HG03558 (cell line): ENCODE results near the gene EBF4.

Experiments
- ATAC-seq: cut with Tn5 transposase; IDR thresholded peaks from one replicate; pipeline ENCODE4 v1.9.1; 2021; ENCODE audit warnings: moderate number of reproducible peaks; ENCODE audit not compliant: unreplicated experiment; ENCODE audit errors: extremely low read depth

EBF4 gene

DNA sequence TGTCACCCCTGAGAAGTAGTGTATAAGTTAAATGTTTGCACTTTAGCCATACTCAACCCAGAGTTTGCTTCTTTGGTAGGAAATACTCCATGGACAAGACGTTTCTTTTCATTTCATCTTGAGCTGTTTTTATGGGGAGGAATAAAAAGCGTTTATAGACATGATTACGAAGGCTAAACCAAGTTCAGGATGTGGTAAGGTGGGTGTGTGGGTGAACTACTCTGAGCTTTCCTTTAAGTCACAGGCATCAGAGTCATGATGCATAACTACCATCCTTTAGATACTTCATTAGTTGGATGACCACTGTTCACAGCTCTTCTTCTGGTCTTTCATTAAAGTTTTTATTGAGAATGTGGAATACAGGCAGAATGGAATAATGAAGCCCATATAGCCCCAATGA is 48.9 kb downstream of the EBF4 start:
- no peak for ATAC-seq

DNA sequence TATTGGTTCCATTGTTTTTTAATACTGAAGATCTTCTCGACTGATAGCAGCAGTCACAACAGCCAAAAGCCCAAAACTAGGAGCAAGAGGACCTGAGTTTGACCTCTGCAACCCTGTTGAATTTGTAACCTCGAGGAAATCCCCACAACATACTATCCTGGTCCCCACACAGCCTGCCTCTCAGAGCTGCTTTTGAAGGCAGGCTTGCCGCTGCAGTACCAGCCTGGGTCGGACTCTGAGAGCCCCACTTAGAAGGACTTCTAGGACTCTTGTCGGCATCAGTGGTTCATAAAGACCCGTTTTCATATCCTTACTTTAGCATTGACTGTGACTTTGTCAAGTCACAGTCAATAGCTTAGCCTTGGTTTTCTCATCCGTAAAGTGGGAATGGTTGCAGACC is 49.3 kb downstream of the EBF4 start:
- no peak for ATAC-seq

DNA sequence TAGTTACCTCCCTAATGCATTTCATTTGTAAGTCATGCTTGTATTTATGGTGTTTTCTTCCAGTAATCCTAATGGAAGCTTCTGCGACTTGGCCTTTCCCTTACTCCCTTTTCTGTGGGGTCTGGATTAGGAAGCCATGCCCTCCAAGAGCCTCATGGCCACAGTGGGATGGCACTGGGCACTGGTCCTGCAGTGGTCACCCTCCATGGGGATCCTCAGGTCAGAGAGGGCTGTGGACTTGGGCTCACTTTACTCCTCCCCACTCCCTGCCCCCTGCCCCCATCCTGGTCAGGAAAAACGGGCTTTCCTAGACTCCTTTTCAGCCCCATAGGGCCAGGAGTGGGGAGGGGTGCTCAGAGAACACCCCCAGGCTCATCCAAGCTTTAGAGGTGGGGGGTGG is 49.9 kb downstream of the EBF4 start:
- ATAC-seq, result no peak

- ATAC-seq, result no peak
Observed at GRCh38 chr20:2742934-2743559, 50.5 kb downstream of the EBF4 start.

DNA sequence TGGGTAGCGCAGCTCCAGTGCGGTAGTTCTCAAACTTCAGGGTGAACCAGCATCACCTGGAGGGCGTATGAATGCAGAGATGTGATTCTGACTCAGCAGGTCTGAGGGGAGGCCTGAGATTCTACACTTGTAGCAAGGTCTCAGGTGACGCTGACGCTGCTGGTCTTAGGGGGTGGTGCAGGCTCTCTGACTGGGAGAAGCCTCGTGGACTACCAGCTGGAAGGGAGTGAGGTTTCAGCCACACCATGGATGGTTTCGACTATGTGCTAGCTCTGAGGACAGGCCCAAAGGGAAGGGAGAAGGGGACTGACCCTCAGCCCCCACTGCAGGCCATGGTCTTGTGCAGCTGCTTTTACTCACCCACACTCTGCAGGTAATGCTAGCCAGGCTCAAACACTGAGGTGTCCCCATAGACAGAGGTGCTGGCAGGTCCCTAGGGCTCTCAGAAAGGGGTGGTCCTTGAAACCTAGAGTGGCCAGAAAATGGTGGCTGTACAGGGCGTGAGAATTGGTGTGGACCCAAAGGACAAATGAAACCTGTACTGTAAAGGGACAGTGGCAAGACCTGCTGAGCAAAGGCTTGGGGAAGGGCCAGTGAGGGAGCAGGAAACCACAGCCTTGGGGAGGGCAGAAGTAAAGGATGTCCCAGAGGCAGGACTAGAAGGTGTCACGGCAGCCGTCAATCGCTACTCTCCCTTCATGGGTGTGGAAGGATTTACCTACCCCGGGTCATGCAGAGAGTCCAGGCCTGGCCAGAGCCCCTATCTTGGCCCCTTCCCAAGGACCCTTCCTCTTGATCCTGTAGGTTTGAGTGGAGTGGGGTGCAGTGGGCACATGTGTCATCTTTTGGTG is 52.7 kb downstream of the EBF4 start:
- ATAC-seq, result no peak

GRCh38 chr20:2745936-2746635 is 53.5 kb downstream of the EBF4 start:
- ATAC-seq, result no peak

GRCh38 chr20:2746636-2747265 is 54.2 kb downstream of the EBF4 start:
- ATAC-seq, result no peak

GRCh38 chr20:2747676-2748235 is 55.2 kb downstream of the EBF4 start:
- ATAC-seq, result no peak

DNA sequence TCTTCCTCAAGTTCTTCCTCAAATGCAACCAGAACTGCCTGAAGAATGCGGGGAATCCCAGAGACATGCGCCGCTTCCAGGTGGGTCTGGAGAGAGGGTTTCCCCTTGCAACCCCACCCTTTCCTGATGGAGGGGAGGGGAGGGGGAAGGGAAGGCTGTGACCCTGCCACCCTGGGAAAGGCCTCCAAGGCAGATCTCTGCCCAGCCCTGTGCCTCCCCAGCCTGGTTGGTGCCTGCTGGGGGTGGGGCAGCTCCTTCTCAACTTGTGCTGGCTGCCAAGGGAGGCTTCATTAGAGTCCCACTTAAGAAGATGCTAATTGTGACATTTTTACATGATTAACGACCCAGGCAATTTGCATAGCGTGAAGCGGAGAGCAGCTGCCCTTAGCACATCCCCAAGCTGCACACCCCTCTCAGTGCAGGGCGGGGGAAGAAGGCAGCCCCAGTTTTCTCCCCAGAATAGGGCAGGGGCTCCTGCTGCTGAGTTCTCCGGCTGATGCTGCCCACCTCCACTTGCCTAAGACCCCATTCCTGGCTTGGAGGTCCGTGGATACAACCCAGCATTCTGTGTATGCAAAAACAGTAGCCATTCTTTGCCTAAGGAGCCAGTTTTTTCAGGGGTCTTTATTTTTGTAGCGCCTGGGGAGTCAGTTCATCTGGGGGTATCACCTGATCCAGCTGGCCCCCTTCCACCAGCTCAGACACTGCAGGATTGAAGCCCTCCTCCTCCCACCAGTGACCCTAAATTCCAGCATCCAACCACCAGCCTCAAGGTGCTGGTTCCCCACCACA is 56.2 kb downstream of the EBF4 start:
- ATAC-seq, result no peak

GRCh38 chr20:2749343-2749950 is 56.9 kb downstream of the EBF4 start:
- ATAC-seq, result no peak

DNA sequence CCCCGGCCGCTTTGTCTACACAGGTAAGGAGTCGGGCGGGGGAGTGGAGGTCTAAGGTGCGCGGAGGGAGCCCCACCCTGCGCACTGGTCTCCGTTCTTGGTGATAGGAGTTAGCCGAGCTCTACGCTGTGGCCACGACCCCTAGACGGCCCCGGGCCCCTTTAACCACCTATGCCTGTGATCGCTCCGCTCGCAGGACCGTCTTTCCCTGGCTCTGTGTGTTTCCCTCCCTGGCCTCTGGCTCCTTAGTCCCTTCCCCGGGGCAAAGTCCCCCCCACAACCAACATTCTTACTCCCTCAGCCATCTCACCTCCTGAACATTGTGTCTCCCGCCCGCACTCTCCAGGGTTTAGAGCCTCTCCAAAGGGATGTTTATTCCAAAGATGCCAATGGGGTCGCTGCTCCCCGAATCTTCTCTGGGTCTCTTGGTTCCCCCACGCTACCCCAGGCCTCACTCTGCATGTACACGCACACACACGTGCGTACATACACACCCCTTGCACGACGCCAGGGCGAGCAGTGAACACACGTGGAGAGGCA is 57.4 kb downstream of the EBF4 start:
- no peak for ATAC-seq

DNA sequence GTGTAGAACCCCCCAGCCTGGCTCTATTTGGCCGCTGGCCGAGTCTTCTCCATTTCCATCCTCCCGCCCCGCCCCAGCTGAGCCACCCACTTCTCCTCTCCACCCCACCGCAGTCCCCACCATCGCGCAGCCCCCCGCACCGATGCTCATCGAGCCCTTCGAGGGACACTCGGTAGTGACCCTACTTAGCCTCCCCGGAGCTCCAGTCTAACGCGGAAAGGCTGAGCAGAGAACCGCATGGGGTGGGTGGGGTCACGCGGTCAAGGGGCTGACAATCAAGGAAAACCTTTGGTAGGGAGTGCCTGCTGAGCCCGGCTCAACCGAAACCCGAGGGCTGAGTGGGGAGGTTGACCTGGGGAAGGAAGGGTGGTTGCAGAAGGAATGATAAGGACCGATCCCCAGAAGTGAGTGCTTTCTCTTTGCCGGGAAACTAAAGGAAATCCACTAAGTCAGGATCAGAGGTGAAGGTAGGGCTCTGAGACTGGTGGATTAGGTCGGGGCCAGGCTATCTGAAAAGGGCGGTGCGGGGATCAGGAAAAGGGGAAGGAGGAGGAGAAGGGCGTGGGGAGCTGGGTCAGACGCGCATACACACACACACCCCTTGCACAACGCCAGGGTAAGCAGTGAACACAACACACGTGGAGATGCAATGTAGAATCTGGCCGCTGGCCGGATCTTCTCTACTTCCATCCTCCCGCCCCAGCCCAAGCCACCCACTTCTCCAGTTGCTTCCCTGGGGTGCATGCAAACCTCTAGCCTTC is 58.1 kb downstream of the EBF4 start:
- ATAC-seq, result no peak

DNA sequence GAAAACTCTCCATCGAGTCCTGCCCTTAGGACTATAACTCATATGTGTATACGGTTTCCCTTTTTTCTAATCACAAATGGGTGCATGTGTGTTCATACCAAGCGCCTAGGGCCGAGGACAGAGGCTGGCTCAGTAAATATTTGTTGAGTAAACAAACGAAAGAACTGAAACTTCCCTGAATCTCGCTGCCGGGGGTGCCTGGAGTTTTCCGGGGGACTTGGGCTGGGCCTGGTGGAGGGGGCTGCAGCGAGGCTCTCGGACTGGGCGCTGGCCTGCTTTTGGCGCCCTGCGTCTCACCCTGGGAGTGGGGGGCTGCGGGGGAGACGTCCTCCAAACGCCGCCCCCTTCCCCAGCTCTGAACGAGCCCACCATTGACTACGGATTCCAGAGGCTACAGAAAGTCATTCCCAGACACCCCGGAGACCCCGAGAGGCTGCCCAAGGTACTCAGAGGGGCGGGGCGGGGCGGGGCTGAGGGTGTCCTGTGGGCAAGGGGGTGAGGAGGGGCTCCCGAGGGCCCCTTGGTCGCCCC is 58.8 kb downstream of the EBF4 start:
- no peak for ATAC-seq

DNA sequence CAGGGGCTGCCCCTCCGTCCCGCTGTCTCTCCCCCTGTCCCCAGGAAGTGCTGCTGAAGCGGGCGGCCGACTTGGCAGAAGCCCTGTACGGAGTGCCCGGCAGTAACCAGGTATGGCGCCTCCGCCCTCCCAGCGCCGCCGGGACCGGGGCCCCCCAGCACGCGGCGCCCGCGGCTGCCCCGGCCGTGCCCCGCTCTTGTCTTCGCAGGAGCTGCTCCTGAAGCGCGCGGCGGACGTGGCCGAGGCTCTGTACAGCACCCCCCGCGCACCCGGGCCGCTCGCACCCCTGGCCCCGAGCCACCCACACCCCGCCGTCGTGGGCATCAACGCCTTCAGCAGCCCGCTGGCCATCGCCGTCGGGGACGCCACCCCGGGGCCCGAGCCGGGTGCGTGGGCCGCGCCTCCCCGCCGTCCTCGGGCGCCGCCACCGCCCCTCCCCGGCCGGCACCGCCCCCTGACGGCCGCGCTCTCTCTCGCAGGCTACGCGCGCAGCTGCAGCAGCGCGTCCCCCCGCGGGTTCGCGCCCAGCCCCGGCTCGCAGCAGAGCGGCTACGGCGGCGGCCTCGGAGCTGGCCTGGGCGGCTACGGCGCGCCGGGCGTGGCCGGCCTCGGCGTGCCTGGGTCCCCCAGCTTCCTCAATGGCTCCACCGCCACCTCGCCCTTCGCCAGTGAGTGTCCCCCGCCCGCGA is 59.4 kb downstream of the EBF4 start:
- no peak for ATAC-seq

DNA sequence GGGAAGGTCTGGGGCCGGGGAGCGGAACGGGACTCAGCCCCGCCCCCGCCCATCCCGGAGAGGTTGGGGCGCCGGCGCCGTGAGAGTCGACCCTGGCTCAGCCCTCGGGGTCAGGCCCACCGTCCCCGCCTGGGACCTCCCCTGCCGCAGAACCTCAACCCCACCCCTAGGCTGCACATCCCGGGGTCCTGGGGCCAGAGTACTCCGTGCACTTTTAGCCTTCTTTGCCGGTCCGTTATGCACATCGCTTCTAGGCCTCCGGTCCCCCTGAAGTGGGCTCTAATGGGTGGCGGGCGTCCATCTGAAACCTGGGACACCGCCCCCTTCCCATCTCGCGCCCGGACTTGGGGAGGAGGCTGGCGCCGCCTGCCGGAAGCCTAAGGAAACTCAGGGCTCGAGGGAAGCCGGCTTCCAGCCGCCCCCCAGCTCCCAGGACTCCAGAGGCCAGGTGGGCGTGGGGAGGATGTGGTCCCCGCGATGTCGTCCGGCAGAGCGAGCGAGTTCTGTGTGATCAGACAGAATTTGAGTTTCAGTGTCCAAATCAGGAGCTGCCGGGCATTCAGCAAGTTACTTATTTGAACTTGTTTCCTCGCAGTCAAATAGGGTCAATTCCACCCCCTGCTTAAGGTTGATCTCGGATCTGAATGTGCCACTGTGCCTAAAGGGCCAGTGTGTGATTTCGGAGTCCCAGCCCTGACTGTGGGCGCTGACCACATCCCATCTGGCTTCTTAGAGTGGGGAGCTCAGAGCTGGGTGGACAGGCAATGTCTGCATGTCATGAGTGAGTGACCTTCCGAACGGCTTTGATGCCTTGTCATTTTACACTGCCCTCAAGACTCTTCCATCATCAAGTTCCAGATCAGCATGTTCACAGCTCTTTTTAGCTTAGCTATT is 60.2 kb downstream of the EBF4 start:
- ATAC-seq, result no peak

GRCh38 chr20:2753461-2754040 is 61.0 kb downstream of the EBF4 start:
- no peak for ATAC-seq
